Mesothelial cell of epicardium (in vitro differentiated cells): ENCODE results near the gene KLHL21. TPM values are rescaled to one million over a fixed set of nuclear protein-coding genes. Genes with fewer than 3 reads are reported as not detected.
"Not testable (repeated sequence)": the region's sequence is repeated elsewhere in the genome, so short reads cannot be mapped to it uniquely, and the experiment has no call there.

Experiments used
- DNase-seq, 2 experiments: peaks; one replicate each; pipeline ENCODE4 v3.0.0; 2021; ENCODE audit warnings: low spot score in 2 of 2; ENCODE audit not compliant: unreplicated experiment in 2 of 2
- H3K27ac Mint-ChIP-seq: 2 replicates; pipeline ENCODE4 v1.8.0; 2021; ENCODE audit warnings: mixed read lengths
- H3K27me3 Mint-ChIP-seq: 2 replicates; pipeline ENCODE4 v1.8.0; 2021; ENCODE audit warnings: low read depth, mixed read lengths
- H3K36me3 Mint-ChIP-seq: 2 replicates; pipeline ENCODE4 v1.8.0; 2021; ENCODE audit warnings: mixed read lengths
- H3K4me1 Mint-ChIP-seq: 2 replicates; pipeline ENCODE4 v1.8.0; 2021; ENCODE audit warnings: mixed read lengths
- H3K4me3 Mint-ChIP-seq: 2 replicates; pipeline ENCODE4 v1.8.0; 2021; ENCODE audit warnings: mild to moderate bottlenecking, moderate library complexity, mixed read lengths
- H3K9me3 Mint-ChIP-seq: 2 replicates; pipeline ENCODE4 v1.8.0; 2021; ENCODE audit warnings: mixed read lengths
- CTCF ChIP-seq: fragments of 200-600 bp; sonication (generic); IDR thresholded peaks from one replicate; pipeline ENCODE4 v1.5.0; 2021; ENCODE audit warnings: antibody characterized with exemption; ENCODE audit not compliant: unreplicated experiment
- total RNA-seq: library from RNA; stranded (reverse); gene quantifications from 3 replicates; pipeline ENCODE4 v1.2.1, GENCODE V29; 2021

Gene KLHL21
- total RNA-seq, 1 donor from 2014 or later = 25.1 TPM

- Mint-ChIP-seq H3K27ac (no peak overlapping the region), H3K4me3 (no peak overlapping the region), H3K4me1 (no peaks in the 10 kb centered on the region), H3K9me3 (no peaks in the 10 kb centered on the region), H3K27me3 (peaks cover 47% of the 10 kb centered on the region), H3K36me3 (no peaks in the 10 kb centered on the region)
- no peak for TF ChIP-seq CTCF
- DNase-seq = no peak
Measured at GRCh38 chr1:6569033-6569432, 33.6 kb downstream of the KLHL21 start.

GRCh38 chr1:6560267-6560666, 42.4 kb downstream of the KLHL21 start:
- H3K9me3 Mint-ChIP-seq = peaks cover 3% of the 10 kb centered on the region
- no peak overlapping the region for H3K4me3 Mint-ChIP-seq
- H3K36me3 Mint-ChIP-seq = no peaks in the 10 kb centered on the region
- no peak for DNase-seq
- H3K4me1 Mint-ChIP-seq = no peaks in the 10 kb centered on the region
- H3K27ac Mint-ChIP-seq = no peak overlapping the region
- H3K27me3 Mint-ChIP-seq = no peaks in the 10 kb centered on the region
- no peak for TF ChIP-seq CTCF

GRCh38 chr1:6559161-6559560, 43.5 kb downstream of the KLHL21 start:
- not testable (repeated sequence) for H3K4me3 Mint-ChIP-seq, DNase-seq, H3K9me3 Mint-ChIP-seq, H3K27me3 Mint-ChIP-seq, H3K36me3 Mint-ChIP-seq, H3K4me1 Mint-ChIP-seq, H3K27ac Mint-ChIP-seq

- H3K4me3 Mint-ChIP-seq = no peak overlapping the region
- peaks cover 3% of the 10 kb centered on the region for H3K9me3 Mint-ChIP-seq
- H3K4me1 Mint-ChIP-seq = peaks cover 13% of the 10 kb centered on the region
- DNase-seq = no peak
- no peak overlapping the region for H3K27ac Mint-ChIP-seq
- no peaks in the 10 kb centered on the region for H3K36me3 Mint-ChIP-seq
- H3K27me3 Mint-ChIP-seq = no peaks in the 10 kb centered on the region
- no peak for TF ChIP-seq CTCF
Measured at GRCh38 chr1:6557597-6557996, 45.1 kb downstream of the KLHL21 start.

- Mint-ChIP-seq H3K4me3 (peak within 1 kb of the TSS; percentile 79), H3K27ac (peak within 1 kb of the TSS; percentile 64)
- no peak for TF ChIP-seq CTCF
Measured at GRCh38 chr1:6554907-6555778, 47.5 kb downstream of the KLHL21 start, which contains the start of gene TAS1R1. Gene TAS1R1, plus strand, starts transcription at chr1:6555307. Its CDS starts 67 bp downstream, at chr1:6555374.

More at GRCh38 chr1:6554907-6555778, 47.5 kb downstream of the KLHL21 start, which contains the start of gene TAS1R1:
- Mint-ChIP-seq H3K27me3 (no peaks in the 10 kb centered on the region), H3K4me1 (peaks cover 14% of the 10 kb centered on the region), H3K9me3 (no peaks in the 10 kb centered on the region), H3K36me3 (peaks cover 3% of the 10 kb centered on the region)
- no peak for DNase-seq
